ENCODE results near the gene GJA4. TPM values are rescaled to one million over a fixed set of nuclear protein-coding genes. Genes with fewer than 3 reads are reported as not detected.

The GJA4 gene
- total and polyA plus RNA-seq, 2 of the 13 experiments (the other 11 are each of a cell fraction or from before 2014, with no cell fraction given): not detected

- no TSS peak for BruUV-seq (replicated peaks)
- TF ChIP-seq ZBTB49 (CRISPR knock-in tag; IDR thresholded peaks at IDR 0.05; ENCODE audit: borderline replicate concordance): no peak
- TF ChIP-seq MXD4 (CRISPR knock-in tag; IDR thresholded peaks at IDR 0.05): no peak
- TF ChIP-seq REPIN1 (CRISPR knock-in tag; IDR thresholded peaks at IDR 0.05; ENCODE audit: borderline replicate concordance, low read depth): no peak
- no peak for TF ChIP-seq SP1 (IDR thresholded peaks at IDR 0.05)
- no peak for TF ChIP-seq SP1 (CRISPR knock-in tag; IDR thresholded peaks at IDR 0.05)
- TF ChIP-seq, protein P1, sequence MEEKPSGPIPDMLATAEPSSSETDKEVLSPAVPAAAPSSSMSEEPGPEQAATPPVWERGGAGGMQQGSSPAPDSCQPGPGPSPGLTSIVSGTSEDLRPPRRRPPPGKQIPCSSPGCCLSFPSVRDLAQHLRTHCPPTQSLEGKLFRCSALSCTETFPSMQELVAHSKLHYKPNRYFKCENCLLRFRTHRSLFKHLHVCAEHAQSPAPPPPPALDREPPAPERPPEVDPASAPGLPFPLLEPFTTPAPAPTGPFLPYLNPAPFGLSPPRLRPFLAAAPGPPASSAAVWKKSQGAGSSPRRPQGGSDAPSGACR (CRISPR knock-in tag; IDR thresholded peaks at IDR 0.05): no peak
- TF ChIP-seq ZNF510 (CRISPR knock-in tag; IDR thresholded peaks at IDR 0.05; ENCODE audit: low read depth): no peak
- no peak for TF ChIP-seq ZNF782 (CRISPR knock-in tag; IDR thresholded peaks at IDR 0.05; ENCODE audit: borderline replicate concordance)
- TF ChIP-seq POLR2AphosphoS5 (IDR thresholded peaks at IDR 0.05; ENCODE audit: low read depth, low read length): no peak
- TF ChIP-seq ZNF264 (CRISPR knock-in tag; IDR thresholded peaks at IDR 0.05): no peak
- no peak for TF ChIP-seq ZNF7 (CRISPR knock-in tag; IDR thresholded peaks at IDR 0.05)
- no peak for TF ChIP-seq SNAPC5 (CRISPR knock-in tag; IDR thresholded peaks at IDR 0.05; ENCODE audit: borderline replicate concordance)
- TF ChIP-seq ZNF549 (CRISPR knock-in tag; IDR thresholded peaks at IDR 0.05): no peak
- no peak for TF ChIP-seq TBX2 (CRISPR knock-in tag; IDR thresholded peaks at IDR 0.05; ENCODE audit: borderline replicate concordance)
- no peak for TF ChIP-seq MATR3 (CRISPR knock-in tag; IDR thresholded peaks at IDR 0.05)
- CTCF ChIA-PET (ENCODE audit: low intra/inter-chr PET ratio, low total read pairs): no interaction called here
- Histone ChIP-seq H4K20me1 (ENCODE audit: insufficient read depth, low read length) (no peaks in the 10 kb centered on the region), H3K4me2 (ENCODE audit: low read depth, low read length) (no peak overlapping the region), H3K79me2 (ENCODE audit: insufficient read depth, low read length) (no peaks in the 10 kb centered on the region), H3K27ac (ENCODE audit: extremely low read length, insufficient read depth, low read length) (no peak overlapping the region), H3K9me3 (ENCODE audit: low read length) (no peaks in the 10 kb centered on the region), H3K9ac (ENCODE audit: insufficient read depth, low read depth, low read length) (no peak overlapping the region), H3K4me1 (ENCODE audit: insufficient read depth, low read length) (peaks cover 31% of the 10 kb centered on the region), H2AFZ (ENCODE audit: low read length) (no peak overlapping the region), H3K27me3 (ENCODE audit: control insufficient read depth in 1 of 2, insufficient read depth in 2 of 2, low read length in 2 of 2) (no peaks in the 10 kb centered on the region; a peak in 2 of 5 replicates), H3K4me3 (replicated peaks in 1 of 3; ENCODE audit: insufficient read depth in 1 of 3, low read depth in 2 of 3, low read length in 3 of 3) (no peak overlapping the region), H3K36me3 (replicated peaks in 1 of 2; ENCODE audit: control insufficient read depth in 1 of 2, insufficient read depth in 2 of 2, low read length in 2 of 2) (no peaks in the 10 kb centered on the region)
- intact Hi-C loops (cut with micrococcal nuclease; ENCODE audit: unreplicated experiment): no loop called here
- in situ Hi-C loops (cut with HindIII; ENCODE audit: extremely low pct_ligation_motif_present, low pct_unique_long_range_greater_than_20kb): no loop called here
- ATAC-seq (no peak), DNase-seq (ENCODE audit: low spot score) (peak; percentile 18), FAIRE-seq (no peak)
- WGBS (ENCODE audit: low lambda C conversion rate): 7% methylated on average over 5 of the region's 5 CpGs
- POLR2A ChIA-PET: no interaction called here
Measured at GRCh38 chr1:34827341-34827941, 34.6 kb downstream of the GJA4 start.

Measured in HepG2 (cell line).